DMS 273 treated with DMSO at 0.1 percent for 48 hours (cell line): ENCODE measurements around the gene TNIP1.

ENCODE experiments used
- DNase-seq: peaks from one replicate; lab custom pipeline; 2025; lab: John Stamatoyannopoulos, UW

The TNIP1 gene

GRCh38 chr5:151039665-151040064 lies 41.2 kb downstream of the TNIP1 start:
- no peak for DNase-seq

GRCh38 chr5:151038801-151039238 lies 42.0 kb downstream of the TNIP1 start:
- DNase-seq, result no peak

GRCh38 chr5:151038412-151038745 lies 42.5 kb downstream of the TNIP1 start:
- no peak for DNase-seq

- no peak for DNase-seq
These were observed 43.0 kb downstream of the TNIP1 start for GRCh38 chr5:151037561-151038411.

- DNase-seq, result no peak
These were observed 44.3 kb downstream of the TNIP1 start for GRCh38 chr5:151036556-151036955.

- no peak for DNase-seq
These were observed 46.1 kb downstream of the TNIP1 start for GRCh38 chr5:151034422-151035379.

GRCh38 chr5:151033217-151033934 lies 47.5 kb downstream of the TNIP1 start:
- no peak for DNase-seq

- DNase-seq, result no peak
These were observed 49.3 kb downstream of the TNIP1 start for GRCh38 chr5:151031554-151031953.

GRCh38 chr5:151030379-151030778 lies 50.5 kb downstream of the TNIP1 start:
- no peak for DNase-seq

- DNase-seq, result no peak
These were observed 50.8 kb downstream of the TNIP1 start for GRCh38 chr5:151030056-151030336.

- DNase-seq, result no peak
These were observed 51.4 kb downstream of the TNIP1 start for GRCh38 chr5:151029179-151030055.

GRCh38 chr5:151028717-151029116 lies 52.1 kb downstream of the TNIP1 start:
- no peak for DNase-seq

- DNase-seq, result no peak
These were observed 52.8 kb downstream of the TNIP1 start for GRCh38 chr5:151027961-151028479.

- no peak for DNase-seq
These were observed 54.2 kb downstream of the TNIP1 start for GRCh38 chr5:151026679-151027078.

- DNase-seq, result no peak
These were observed 54.7 kb downstream of the TNIP1 start for GRCh38 chr5:151026088-151026487.

- no peak for DNase-seq
These were observed 55.6 kb downstream of the TNIP1 start for GRCh38 chr5:151025250-151025606.

GRCh38 chr5:151024440-151025249 lies 56.2 kb downstream of the TNIP1 start:
- DNase-seq, result no peak

GRCh38 chr5:151023651-151024050 lies 57.2 kb downstream of the TNIP1 start:
- DNase-seq, result no peak

- DNase-seq, result no peak
These were observed 57.7 kb downstream of the TNIP1 start for GRCh38 chr5:151023047-151023615.

GRCh38 chr5:151022511-151023018 lies 58.3 kb downstream of the TNIP1 start:
- no peak for DNase-seq
